HCT116 (cell line): ENCODE data around the gene RPTOR. TPM values are rescaled to one million over a fixed set of nuclear protein-coding genes. Genes with fewer than 3 reads are reported as not detected.

Source experiments
- ATAC-seq: fragments of 200-7000 bp; cut with Tn5 transposase; 2 replicates; pipeline ENCODE4 v1.9.1; 2020; ENCODE audit warnings: mild to moderate bottlenecking, moderate library complexity
- BruUV-seq: library from RNA; stranded (reverse); fragments of 400-500 nt; replicated peaks from 2 replicates; lab custom pipeline; 2021; lab: Mats Ljungman, UMichigan
- CTCF ChIA-PET: fragments of 300-600 bp; sonication (Branson Sonifier 250); formaldehyde crosslinking; loops from one replicate; lab custom pipeline; 2021; ENCODE audit warnings: antibody characterized with exemption; lab: Charles Lee
- POLR2A ChIA-PET: fragments of 300-600, 350-600 bp; sonication (Branson Sonifier 250); formaldehyde crosslinking; loops from one replicate; lab custom pipeline; 2021; ENCODE audit warnings: antibody characterized with exemption; lab: Charles Lee
- RAD21 ChIA-PET, 2 experiments: fragments of 300-600 bp; sonication (Branson Sonifier 250); formaldehyde crosslinking; loops; one replicate each; lab custom pipeline; 2023; ENCODE audit warnings: low total read pairs in 2 of 2; ENCODE audit not compliant: uncharacterized antibody in 2 of 2, unreplicated experiment in 2 of 2, low non-redundant PET in 1 of 2; lab: Charles Lee
- DNase-seq: peaks from one replicate; pipeline ENCODE4 v3.0.0-alpha.2; 2010; ENCODE audit warnings: low read depth, low spot score
- H2AFZ ChIP-seq: fragments of 200-600 bp; shearing (Covaris generic), sonication (generic); 2 replicates; pipeline ENCODE4 v1.6.1; 2017; ENCODE audit warnings: low read depth, mixed run types, mixed read lengths, antibody characterized with exemption, low read length; ENCODE audit not compliant: poor library complexity, severe bottlenecking
- H3K27ac ChIP-seq: 2 replicates; pipeline ENCODE4 v1.5.1; 2012; ENCODE audit warnings: low read depth, low read length
- H3K27me3 ChIP-seq: fragments of 200-600 bp; sonication (generic); 2 replicates; pipeline ENCODE4 v1.6.1; 2016; ENCODE audit warnings: mixed run types, low read length, mixed read lengths; ENCODE audit not compliant: insufficient read depth
- H3K36me3 ChIP-seq, 2 experiments: fragments of 200-500 bp in 1 of 2; fragments of 200-600 bp in 1 of 2; sonication (Bioruptor generic) in 1 of 2; sonication (generic) in 1 of 2; 2 replicates each; pipeline versions ENCODE4 v1.5.1 to v1.6.1; 2014 to 2016; ENCODE audit warnings: low read length in 2 of 2, inconsistent platforms in 1 of 2, mixed read lengths in 1 of 2, mixed run types in 1 of 2; ENCODE audit not compliant: insufficient read depth in 2 of 2, control insufficient read depth in 1 of 2
- H3K4me1 ChIP-seq, 2 experiments: fragments of 200-600 bp in 1 of 2; sonication (generic) in 1 of 2; 2 replicates each; pipeline versions ENCODE4 v1.5.1 to v1.6.1; 2012 to 2017; ENCODE audit warnings: low read length in 2 of 2, inconsistent platforms in 1 of 2, mild to moderate bottlenecking in 1 of 2, mixed read lengths in 1 of 2, mixed run types in 1 of 2, moderate library complexity in 1 of 2; ENCODE audit not compliant: insufficient read depth in 2 of 2, control insufficient read depth in 1 of 2
- H3K4me2 ChIP-seq: fragments of 200-600 bp; sonication (generic); 2 replicates; pipeline ENCODE4 v1.6.1; 2017; ENCODE audit warnings: mixed run types, low read length, mixed read lengths
- H3K4me3 ChIP-seq, 2 experiments: fragments of 200-600 bp in 1 of 2; sonication (generic) in 1 of 2; replicated peaks in 1 of 2; 2 replicates each; pipeline ENCODE4 v1.5.1; 2011 to 2016; ENCODE audit warnings: low read length in 2 of 2, control low read depth in 1 of 2, low read depth in 1 of 2, mild to moderate bottlenecking in 1 of 2, mixed read lengths in 1 of 2, mixed run types in 1 of 2
- H3K79me2 ChIP-seq: fragments of 200-600 bp; sonication (generic); 2 replicates; pipeline ENCODE4 v1.6.1; 2017; ENCODE audit warnings: mild to moderate bottlenecking, mixed run types, low read length, moderate library complexity, mixed read lengths; ENCODE audit not compliant: insufficient read depth
- H3K9ac ChIP-seq: fragments of 200-600 bp; sonication (generic); 2 replicates; pipeline ENCODE4 v1.6.1; 2016; ENCODE audit warnings: low read length, mixed read lengths
- H3K9me2 ChIP-seq: fragments of 200-600 bp; sonication (generic), shearing (Covaris generic); 2 replicates; pipeline ENCODE4 v1.6.1; 2017; ENCODE audit warnings: mixed run types, mild to moderate bottlenecking, moderate library complexity; ENCODE audit not compliant: insufficient read depth
- H3K9me3 ChIP-seq, 2 experiments: fragments of 200-500 bp in 1 of 2; fragments of 200-600 bp in 1 of 2; sonication (Bioruptor generic) in 1 of 2; sonication (generic) in 1 of 2; 2 replicates each; pipeline ENCODE4 v1.6.1; 2014 to 2017; ENCODE audit warnings: low read length in 2 of 2, mixed read lengths in 2 of 2, inconsistent platforms in 1 of 2, low read depth in 1 of 2, mild to moderate bottlenecking in 1 of 2, mixed run types in 1 of 2, moderate library complexity in 1 of 2; ENCODE audit not compliant: control insufficient read depth in 1 of 2, insufficient read depth in 1 of 2
- H4K20me1 ChIP-seq: fragments of 200-600 bp; sonication (generic), shearing (Covaris generic); 2 replicates; pipeline ENCODE4 v1.6.1; 2017; ENCODE audit warnings: mixed run types, mild to moderate bottlenecking, moderate library complexity; ENCODE audit not compliant: insufficient read depth
- EGR1 ChIP-seq: IDR thresholded peaks from 2 replicates; pipeline ENCODE4 v1.6.1; 2012; ENCODE audit warnings: low read depth
- ELF1 ChIP-seq: IDR thresholded peaks from 2 replicates; pipeline ENCODE4 v1.6.1; 2012; ENCODE audit warnings: low read depth, borderline replicate concordance
- EZH2 ChIP-seq: fragments of 200-600 bp; sonication (generic); IDR thresholded peaks from 2 replicates; pipeline ENCODE4 v1.6.1; 2017; ENCODE audit warnings: antibody characterized with exemption, mixed run types
- EZH2phosphoT487 ChIP-seq: fragments of 200-600 bp; IDR thresholded peaks from 2 replicates; pipeline ENCODE4 v1.6.1; 2018; ENCODE audit warnings: antibody characterized with exemption, borderline replicate concordance
- JUND ChIP-seq: IDR thresholded peaks from 2 replicates; pipeline ENCODE4 v1.6.1; 2012
- SIN3A ChIP-seq: IDR thresholded peaks from 2 replicates; pipeline ENCODE4 v1.6.1; 2012; ENCODE audit warnings: low read depth
- SP1 ChIP-seq: IDR thresholded peaks from 2 replicates; pipeline ENCODE4 v1.6.1; 2012; ENCODE audit warnings: low read depth
- SRF ChIP-seq: IDR thresholded peaks from 2 replicates; pipeline ENCODE4 v1.6.1; 2012; ENCODE audit warnings: low read depth
- YY1 ChIP-seq: IDR thresholded peaks from 2 replicates; pipeline ENCODE4 v1.6.1; 2011; ENCODE audit warnings: low read length, low read depth, moderate library complexity, mild to moderate bottlenecking; ENCODE audit not compliant: insufficient replicate concordance; ENCODE audit errors: extremely low read depth
- ZNF274 ChIP-seq: fragments of 200-500 bp; sonication (Bioruptor generic); IDR thresholded peaks from 2 replicates; pipeline ENCODE4 v1.6.1; 2014; ENCODE audit warnings: mild to moderate bottlenecking, low read depth, low read length, inconsistent platforms
- intact Hi-C: fragments of 100-400 bp; cut with micrococcal nuclease; formaldehyde crosslinking; loops from 2 replicates; pipeline ENCODE4 v1.10.0; 2022
- total RNA-seq: library from RNA; stranded (reverse); gene quantifications from one replicate; pipeline ENCODE4 v1.2.1, GENCODE V29; 2021; ENCODE audit not compliant: unreplicated experiment
- TF ChIP-seq, protein P1 (sequence below): IDR thresholded peaks from 2 replicates; pipeline ENCODE4 v1.6.1; 2012

The RPTOR gene
- total RNA-seq, 1 experiment from 2014 or later = 69.5 TPM

DNA sequence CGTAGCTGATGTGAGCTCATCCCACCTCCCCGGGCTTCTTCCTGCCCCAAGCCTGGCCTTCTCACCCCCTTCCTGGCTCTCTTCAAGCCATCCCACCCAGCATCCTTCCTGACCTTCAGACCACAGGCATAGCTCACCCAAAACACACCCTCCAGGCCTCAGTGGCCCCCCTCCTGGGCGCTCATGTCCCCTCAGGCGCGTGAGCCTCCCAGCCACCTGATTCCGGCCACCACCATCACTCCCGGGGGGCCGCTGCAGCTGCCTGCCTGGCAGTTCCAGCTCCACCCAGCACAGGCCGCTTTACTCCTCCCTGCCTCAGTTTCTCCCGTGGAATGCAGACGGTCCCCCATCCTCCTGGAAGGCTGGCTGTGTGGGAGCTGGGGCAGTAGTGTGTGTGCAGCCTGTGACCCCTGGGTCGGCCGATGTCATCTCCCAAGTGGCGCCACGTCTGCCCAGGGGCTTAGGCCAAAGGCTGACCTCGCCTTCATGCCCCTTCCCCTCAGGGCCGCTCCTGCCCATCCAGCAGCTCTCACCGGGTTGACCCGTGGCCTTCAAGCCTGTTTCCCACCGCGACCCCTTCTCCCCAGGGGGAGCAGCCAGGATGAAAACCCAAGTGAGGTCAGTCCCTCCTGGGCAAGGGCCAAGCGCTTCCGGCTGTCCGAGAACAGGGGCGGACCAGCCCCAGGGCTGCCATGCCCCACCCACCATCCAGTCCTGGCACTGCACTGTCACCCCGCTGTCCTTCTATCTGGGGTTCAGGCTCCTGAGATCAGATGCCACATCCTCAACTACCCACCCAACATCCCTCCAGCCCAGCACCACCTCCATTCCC lies 435.1 kb downstream of the RPTOR start:
- no peaks in the 10 kb centered on the region for H3K27me3 ChIP-seq
- POLR2A ChIA-PET = no interaction called here
- H3K9me3 ChIP-seq = no peaks in the 10 kb centered on the region
- no peaks in the 10 kb centered on the region for H3K79me2 ChIP-seq
- no peaks in the 10 kb centered on the region for H3K9me2 ChIP-seq
- H3K4me3 ChIP-seq = no peak overlapping the region
- TF ChIP-seq YY1 (no peak), EGR1 (no peak), ELF1 (no peak), SRF (no peak), ZNF274 (no peak), SP1 (no peak), EZH2phosphoT487 (no peak), SIN3A (no peak), JUND (no peak), EZH2 (no peak)
- TF ChIP-seq, protein P1, sequence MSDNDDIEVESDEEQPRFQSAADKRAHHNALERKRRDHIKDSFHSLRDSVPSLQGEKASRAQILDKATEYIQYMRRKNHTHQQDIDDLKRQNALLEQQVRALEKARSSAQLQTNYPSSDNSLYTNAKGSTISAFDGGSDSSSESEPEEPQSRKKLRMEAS = no peak
- ATAC-seq = no peak
- intact Hi-C loops = loop anchor here (5.0 to 10.0 kb wide), 4 partner anchors 112 to 972 kb away; partner anchors contain the start of gene CEP131
- H3K27ac ChIP-seq = no peak overlapping the region
- BruUV-seq = no TSS peak
- RAD21 ChIA-PET = no interaction called here
- H2AFZ ChIP-seq = no peak overlapping the region
- CTCF ChIA-PET = interaction anchor here (0.8 to 1.2 kb wide), 2 partner anchors 9 to 553 kb away, joined by 3 to 5 read pairs; no protein-coding TSS in a partner anchor
- no peaks in the 10 kb centered on the region for H3K36me3 ChIP-seq
- no peak for DNase-seq
- no peak overlapping the region for H3K9ac ChIP-seq
- H4K20me1 ChIP-seq = no peaks in the 10 kb centered on the region
- H3K4me1 ChIP-seq = peaks cover 10 to 21% of the 10 kb centered on the region in 2 experiments
- H3K4me2 ChIP-seq = no peak overlapping the region
